AG10803 (cell line): ENCODE data around the gene ELP4.
A peak's percentile ranks its signal among the peaks of the same experiment; 100 is the strongest.

Experiments
- DNase-seq: peaks from one replicate; pipeline ENCODE4 v3.0.0; 2010; ENCODE audit warnings: low read depth
- H3K4me3 ChIP-seq: 2 replicates; pipeline ENCODE4 v1.5.1; 2011; ENCODE audit warnings: mild to moderate bottlenecking, low read length, control low read depth
- TF ChIP-seq, protein P1 (sequence below): conservative IDR thresholded peaks from 2 replicates; pipeline ENCODE4 v1.5.1; 2011; ENCODE audit warnings: mild to moderate bottlenecking, low read length, control low read depth, inconsistent platforms

ELP4 gene

DNA sequence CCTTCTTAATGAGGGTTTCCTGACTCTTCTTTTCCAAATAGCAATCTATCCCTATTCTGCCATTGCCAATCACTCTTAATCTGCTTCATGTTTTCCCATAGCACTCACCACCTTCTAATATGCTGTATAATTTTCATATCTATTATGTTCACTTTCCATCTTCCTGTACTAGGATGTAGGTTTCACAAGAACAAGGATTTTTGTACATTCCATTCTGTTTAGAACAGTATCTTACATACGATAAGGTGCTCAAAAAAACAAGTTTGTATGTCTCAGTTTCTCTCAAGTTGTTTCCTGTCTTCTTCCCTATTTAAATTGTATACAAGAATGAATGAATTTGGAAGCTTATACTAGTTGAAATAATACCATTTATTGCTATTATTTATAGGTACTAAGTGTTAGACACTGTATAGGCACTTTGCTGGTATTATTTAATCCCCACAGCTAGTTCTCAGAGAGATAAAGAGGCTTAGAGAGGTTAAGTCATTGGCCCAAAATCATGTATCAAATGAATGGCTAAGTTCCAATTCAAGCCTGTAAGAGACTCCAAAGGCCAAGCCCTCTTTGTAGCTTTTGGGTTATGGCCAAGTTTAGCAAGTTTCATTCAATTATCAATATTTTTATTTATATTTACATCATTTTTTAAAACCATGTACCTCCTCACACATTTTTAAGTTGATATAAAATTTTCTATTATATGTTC, 166.9 kb downstream of the ELP4 start:
- TF ChIP-seq, protein P1, sequence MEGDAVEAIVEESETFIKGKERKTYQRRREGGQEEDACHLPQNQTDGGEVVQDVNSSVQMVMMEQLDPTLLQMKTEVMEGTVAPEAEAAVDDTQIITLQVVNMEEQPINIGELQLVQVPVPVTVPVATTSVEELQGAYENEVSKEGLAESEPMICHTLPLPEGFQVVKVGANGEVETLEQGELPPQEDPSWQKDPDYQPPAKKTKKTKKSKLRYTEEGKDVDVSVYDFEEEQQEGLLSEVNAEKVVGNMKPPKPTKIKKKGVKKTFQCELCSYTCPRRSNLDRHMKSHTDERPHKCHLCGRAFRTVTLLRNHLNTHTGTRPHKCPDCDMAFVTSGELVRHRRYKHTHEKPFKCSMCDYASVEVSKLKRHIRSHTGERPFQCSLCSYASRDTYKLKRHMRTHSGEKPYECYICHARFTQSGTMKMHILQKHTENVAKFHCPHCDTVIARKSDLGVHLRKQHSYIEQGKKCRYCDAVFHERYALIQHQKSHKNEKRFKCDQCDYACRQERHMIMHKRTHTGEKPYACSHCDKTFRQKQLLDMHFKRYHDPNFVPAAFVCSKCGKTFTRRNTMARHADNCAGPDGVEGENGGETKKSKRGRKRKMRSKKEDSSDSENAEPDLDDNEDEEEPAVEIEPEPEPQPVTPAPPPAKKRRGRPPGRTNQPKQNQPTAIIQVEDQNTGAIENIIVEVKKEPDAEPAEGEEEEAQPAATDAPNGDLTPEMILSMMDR: no peak
- H3K4me3 ChIP-seq: no peak overlapping the region

DNA sequence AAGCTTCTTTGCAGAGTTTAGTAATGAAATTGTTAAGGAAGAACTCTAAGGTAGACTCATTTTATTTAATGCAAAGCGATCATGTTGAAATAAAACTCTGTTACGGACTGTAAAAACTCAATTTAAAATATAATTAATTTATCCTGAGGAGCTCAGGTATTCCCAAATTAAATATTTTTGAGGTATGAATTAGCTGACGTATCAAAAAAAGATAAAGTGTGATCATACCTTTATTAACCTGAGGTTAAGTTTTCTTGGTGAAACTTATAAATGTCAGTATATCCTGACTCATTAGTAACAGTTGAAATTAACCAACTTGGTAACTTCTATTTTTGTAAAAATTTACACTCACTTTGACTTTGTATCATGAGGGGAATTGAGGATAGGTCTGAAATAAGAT, 171.2 kb downstream of the ELP4 start:
- no peak for DNase-seq
- TF ChIP-seq, protein P1: no peak

More for the DNA sequence above, 166.9 kb downstream of the ELP4 start:
- no peak for DNase-seq

DNA sequence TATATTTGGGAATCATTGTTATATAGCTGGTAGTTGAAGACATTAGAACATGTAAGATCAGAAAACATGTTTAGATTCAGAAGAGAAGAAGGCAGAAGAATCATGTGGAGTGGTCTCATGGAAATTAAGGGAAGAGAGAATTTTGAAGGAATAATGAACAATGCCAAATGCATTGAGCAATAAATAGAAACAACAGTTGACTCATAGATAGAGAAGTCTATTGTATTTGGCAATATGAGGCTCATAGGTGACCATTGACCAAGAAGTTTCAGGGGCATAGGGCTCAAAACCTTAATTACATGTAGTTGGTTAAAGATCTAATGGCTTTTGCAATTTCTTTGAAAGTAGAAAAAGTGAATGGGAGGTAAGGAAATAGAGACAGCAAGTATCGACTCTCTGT, 177.7 kb downstream of the ELP4 start:
- DNase-seq: peak; percentile 9
- TF ChIP-seq, protein P1: no peak
- no peak overlapping the region for H3K4me3 ChIP-seq

More for the DNA sequence above, 171.2 kb downstream of the ELP4 start:
- H3K4me3 ChIP-seq: no peak overlapping the region

DNA sequence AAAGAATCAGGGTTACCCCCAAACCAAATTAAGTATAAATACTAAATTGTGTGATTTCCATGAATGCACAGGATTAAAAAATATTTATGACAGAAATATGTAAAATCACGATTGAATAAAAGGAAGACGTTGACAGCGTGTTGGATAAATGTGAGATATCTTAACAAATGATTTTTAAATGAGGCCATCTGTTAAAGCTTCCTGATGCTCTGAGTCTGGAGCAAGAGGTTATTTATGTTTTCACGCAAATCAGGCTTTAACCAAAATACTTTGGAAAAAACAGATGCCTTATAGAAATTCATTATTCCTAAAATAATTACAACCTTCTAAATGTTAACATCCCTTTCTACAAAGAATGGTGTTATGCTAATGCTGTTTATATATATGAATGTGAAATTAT, 178.3 kb downstream of the ELP4 start:
- DNase-seq: no peak
- H3K4me3 ChIP-seq: no peak overlapping the region
- TF ChIP-seq, protein P1: no peak

DNA sequence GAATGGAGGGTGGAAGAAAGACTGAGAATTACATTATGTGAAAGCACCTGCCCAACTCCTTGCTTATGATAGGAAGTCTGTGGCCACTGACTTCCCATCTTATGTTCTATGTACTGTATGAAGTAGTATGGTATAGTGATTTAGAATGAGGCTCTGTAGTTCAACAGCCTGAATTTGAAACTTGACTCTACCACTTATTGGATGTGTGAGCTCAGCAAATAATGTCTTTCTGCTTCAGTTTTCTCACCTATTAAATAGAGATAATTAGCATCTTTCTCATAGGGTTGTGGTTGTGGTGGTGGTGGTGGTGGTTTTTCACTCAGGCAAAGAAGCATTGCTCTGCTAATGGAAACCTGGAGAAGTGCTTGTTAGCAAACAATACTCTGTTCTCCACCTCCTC, 180.0 kb downstream of the ELP4 start:
- TF ChIP-seq, protein P1: no peak
- no peak for DNase-seq
- H3K4me3 ChIP-seq: no peak overlapping the region

DNA sequence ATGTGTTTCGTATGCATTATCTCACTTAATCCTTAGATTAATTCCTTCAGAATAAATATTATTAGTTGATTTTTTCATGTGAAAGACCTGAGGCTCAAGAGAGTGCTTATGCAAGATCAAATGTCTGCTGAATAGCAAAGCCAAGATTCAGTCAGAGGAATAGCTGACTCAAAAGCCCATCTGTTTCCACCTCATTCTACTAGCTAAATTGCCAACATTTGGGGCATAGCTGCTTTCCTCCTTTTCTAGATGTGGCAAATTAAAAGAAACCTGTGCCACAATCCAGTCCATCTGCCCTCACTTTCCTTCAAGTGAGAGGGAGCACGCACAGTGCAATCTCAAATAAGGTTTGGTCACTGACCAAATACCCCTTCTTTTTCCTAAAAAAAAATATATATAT, 180.5 kb downstream of the ELP4 start:
- TF ChIP-seq, protein P1: no peak

DNA sequence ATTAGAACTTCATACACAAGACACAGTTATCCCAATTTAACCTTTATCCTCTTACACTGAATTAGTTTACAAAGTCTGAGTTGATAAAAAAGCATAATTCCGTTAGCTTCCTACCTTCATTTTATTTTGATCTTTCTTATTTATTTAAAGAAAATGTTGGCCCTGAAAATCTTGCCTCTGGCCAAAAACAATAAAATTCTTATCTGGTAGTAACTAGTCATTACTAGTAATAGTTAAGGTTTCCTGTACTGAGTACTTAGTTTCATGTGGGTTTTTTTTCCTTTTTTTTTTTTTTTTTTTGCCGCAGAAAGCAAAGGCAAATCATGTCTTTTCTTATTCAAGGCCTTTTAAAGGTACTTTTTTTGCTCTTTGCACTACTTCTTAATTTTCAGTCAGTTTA, 180.9 kb downstream of the ELP4 start:
- TF ChIP-seq, protein P1: no peak
- no peak for DNase-seq
- no peak overlapping the region for H3K4me3 ChIP-seq

More for the DNA sequence above, 180.5 kb downstream of the ELP4 start:
- peak; percentile 36 for DNase-seq
- H3K4me3 ChIP-seq: no peak overlapping the region
